GM19328 (cell line): ENCODE results near the gene ARL3.

Experiments used
- ATAC-seq: cut with Tn5 transposase; IDR thresholded peaks from one replicate; pipeline ENCODE4 v1.9.1; 2021; ENCODE audit warnings: mild to moderate bottlenecking, moderate library complexity; ENCODE audit not compliant: unreplicated experiment

ARL3 gene

DNA sequence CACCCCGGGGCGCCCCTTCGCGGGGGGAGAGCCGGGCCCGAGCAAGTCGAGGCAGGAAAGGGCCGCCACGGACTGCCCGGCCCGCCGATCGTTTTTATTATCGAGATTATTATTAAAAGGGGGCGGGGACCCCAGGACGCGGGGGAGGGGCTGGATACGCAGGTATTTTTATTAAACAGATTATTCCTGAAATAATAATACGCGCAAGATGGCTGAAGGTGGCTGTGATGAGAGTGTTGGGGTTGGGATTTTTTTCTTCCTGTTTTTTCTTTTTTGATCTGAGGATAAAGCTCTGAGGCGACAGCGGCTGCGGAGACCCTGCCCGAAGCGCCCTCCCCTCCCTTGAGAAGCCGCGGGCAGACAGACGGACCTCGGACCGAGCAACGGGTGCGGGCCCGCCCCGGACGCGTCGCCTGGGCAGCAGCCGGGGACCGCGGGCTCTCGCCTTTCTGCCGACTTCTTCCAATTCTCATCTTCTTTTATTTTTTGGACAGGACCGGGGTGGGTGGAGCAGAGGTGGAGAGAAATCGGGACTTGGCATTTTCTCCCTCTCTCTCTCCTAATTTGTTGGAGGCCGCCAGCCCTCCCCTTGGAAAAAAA lies 71.4 kb downstream of the ARL3 start:
- ATAC-seq = no peak

DNA sequence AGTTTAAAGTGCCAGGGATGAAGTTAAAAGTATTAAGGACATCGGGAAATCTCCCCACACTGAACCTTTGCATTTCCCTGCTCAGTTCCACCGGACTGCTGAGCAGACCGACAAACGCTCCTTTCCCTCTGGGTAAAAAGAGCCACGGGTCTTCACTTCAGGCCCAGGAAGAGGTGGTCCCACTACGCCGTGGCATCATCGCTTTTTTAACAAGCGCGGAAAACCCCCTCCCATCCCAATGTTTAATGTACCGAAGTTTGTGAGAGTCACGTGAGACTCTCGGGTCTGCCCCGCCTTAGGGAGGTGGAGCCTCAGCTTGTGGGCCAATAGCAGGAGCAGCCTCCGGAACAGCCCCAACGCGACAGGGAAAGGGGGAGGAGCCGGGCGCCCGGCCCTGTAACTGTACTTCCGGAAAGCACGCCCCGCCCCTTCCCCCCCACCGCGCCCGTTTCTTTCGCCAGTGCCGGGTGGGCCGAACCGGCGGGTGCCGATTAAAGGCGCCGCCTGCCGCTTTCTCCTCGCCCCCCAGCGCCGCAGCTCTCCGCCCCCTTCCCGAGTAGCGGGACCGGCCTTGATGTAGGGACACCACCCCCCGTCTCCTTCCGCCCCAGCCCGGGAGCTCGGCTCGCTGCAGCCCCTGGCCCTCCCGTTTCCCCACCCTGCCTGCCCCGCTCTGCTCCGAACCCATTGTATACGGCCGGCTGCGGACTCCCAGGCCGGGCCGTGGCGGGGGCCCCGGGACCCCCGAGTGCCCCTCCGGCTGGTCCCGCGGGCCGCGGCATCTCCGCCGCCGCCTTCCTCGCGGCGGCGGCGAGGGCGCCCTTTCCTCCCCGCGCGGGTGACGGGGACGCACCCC lies 72.1 kb downstream of the ARL3 start:
- peak; percentile 44 for ATAC-seq

DNA sequence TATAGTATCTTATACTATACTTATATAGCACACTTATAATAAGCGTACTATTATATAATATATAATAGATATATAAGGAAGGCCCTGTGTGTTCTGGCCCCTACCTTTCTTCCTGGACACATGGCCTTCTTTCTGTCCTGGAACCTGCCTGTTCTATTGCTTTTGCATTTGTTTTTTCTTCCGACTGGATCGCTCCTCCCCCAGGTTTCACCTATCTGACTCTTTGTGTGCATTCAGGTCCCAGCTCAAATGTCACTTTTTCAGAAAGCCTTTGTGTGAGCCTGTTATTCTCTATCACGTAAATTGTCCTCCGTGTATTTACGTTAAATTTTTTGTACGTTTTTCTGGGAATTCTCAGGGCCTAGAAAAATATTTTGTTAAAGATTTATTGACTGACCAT lies 72.8 kb downstream of the ARL3 start:
- no peak for ATAC-seq

DNA sequence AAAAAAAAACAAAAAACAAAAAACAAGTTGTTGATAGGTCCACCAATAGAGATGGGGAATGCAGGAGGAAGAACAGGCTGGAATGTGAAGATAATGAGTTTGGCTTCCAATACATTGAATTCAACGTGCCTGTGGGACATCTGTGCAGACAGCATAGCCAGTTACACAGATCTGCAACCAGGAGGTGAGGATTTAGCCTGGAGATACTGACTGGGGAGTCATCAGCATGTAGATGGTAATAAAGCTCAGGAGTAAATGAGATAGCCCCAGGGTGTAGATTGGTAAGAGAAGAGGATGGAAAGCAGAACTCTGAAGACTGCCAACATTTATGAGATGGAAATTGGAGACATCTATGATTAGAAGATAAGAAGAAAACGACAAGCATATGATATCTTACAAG lies 74.7 kb downstream of the ARL3 start:
- ATAC-seq = no peak

DNA sequence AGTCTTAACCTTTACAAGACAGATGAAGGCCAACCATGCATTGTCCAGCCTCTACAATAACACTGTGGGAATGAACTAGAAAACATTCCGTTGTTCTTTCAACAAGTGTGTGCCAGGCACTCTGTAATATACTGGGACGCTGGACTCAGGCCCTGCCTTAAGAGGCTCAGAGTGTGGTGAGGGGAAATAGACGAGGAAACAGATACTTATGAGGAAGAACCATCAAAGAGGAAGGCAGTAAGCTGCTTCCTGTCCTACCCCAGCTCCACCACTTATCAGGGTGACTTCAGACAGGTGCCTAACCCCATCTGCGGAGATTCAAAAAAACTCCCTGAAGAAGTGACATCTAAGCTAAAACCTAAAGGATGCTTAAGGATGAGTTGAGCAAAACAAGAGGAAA lies 78.8 kb downstream of the ARL3 start:
- no peak for ATAC-seq

DNA sequence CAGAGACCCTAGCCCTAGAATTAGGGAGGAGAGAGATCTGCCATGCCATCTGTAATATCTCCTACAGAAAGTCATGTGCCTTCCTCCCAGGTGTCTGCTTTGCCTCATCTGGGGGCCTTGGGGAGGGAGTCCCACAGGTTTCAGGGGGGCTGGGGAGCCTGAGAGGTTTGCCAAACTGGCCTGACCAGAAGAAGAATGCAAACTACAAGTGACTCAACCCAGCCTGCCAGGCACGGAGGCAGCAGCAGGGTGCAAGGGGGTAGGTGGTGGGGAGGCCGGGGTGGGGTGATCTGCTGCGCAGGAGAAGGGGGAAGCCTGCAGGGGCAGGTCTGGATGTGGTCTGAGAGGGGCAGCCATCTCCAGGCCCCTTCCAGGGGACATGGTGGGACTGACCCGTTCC lies 79.5 kb downstream of the ARL3 start:
- no peak for ATAC-seq

DNA sequence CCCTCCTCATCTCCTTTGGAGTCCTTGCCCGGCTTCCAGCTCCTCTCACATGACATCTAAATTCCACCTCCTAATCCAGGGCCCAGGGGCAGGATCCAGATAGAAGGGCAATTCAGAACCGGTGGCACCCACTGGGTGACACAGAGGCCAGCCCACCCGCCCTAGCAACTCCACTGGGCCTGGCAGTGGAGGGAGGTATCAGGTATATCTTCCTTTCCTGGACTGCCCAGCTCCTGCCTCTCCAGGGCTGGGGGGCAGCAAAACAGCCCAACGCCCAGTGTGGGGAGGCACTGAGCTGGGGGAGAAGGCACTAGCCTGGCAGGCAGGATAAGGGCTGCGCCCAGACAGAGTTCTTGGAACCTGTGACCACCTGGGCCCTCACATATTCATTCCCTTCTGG lies 80.3 kb downstream of the ARL3 start:
- no peak for ATAC-seq

DNA sequence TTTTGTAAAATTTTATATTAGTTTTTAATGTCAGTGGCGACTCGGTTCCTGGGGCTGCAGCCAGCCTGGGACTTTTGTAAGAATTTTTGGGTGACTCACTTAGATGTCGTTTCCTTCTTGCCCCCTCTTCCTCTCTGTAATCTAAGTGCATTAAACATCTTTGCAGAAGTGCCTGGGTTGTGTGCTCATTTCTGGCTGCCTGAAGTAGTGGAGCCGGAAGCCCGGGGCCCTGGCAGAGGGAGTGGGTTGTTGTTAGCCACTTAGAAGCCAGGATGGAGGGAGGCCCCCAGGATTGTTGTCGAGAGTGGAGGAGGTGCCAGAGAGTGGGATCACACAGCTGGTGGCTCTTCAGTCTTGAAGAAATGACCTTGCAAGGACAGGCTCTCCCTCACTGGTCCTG lies 80.9 kb downstream of the ARL3 start:
- no peak for ATAC-seq

DNA sequence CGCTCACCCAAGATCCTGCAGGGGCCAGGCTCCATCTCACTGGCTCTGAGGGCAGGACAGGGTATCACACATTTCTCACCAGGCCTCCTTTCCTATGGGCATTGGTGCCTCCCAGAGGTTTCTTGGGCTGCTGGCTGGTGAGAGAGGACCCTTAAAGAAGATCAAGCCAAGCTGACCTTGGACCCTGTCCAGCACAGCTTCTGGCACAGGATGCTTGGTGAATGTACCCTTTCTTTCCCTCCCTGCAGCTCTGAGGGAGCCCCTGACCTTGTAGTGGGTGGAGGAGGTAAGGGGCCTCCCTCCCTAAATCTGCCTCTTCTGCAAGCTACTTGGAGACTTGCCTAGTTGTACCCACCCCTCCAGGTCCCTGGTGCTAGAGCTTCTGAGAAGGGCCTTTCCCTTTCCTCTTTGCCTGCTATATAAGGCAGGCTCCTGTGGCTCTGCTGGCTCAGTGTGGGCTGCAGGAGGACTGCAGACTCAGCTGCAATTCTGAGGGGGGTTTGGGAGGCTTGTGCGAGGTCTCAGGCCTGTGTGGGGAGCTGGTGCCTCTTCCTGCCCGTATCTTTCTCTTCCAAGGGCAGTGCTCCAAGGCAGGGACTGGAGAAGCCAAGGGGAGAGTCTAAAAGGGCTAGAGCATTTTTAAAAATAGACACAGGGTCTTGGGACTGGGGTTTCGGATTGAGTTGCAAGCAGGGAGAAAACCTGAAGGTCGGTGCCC lies 81.6 kb downstream of the ARL3 start:
- no peak for ATAC-seq

DNA sequence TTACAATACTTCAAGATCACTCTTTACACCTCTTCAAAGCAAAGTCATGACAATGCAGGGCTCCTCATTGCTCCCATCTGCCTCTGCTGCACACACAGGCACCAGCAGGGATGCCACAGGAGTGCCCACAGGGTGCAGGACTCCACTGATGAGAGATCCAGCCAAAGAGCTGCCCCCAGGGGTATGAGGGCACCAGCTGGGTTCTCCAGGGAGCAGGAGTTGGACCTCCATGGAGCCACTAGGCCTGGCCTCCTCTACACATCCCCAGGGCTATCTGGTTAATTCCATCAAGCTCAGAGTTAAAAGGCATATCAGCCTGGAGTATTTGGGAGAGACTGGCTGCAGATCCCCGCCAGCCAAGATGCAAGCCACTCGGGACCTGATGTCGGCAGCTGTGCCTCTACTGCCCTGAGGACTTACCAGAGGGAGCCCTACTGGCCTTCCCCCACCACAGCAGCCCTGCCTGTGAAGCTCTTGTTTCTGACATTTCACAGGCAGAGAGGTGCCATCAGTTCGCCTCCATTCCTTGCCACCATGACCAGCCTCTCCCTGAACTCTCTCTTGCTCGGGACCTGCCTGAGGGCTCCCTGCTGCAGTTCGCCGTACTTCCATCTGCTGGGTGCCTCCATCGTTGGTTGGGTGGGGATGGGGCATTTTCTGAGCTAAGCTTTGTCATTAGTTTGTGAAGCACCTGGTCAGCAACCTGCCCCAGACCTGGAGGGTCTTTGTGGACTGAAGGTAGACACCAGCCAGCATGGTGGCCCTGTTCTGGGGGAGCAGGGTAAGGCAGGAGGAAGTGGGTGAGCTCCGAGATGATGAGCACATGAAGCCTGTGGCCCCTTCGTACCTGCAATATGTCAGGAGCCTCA lies 82.4 kb downstream of the ARL3 start:
- no peak for ATAC-seq

DNA sequence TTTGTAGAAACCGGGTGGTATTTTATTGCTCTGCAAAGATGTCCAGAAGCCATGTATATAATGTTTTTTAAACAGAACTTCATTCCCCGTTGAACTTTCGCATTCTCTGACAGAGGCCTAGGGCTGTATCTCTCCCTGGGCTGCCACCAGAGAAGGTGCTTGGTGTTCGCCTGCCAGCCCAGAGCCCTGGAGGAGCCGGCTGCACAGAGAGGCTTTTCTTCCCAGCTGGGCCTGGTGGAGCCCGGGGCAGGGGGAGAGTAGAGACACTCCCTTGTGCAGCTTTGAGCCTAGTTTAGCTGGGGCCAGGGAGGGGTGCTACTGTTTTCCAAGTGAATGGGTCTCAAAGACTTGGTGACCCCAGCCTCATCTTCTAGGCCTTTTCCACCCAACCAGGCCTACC lies 83.5 kb downstream of the ARL3 start:
- no peak for ATAC-seq

DNA sequence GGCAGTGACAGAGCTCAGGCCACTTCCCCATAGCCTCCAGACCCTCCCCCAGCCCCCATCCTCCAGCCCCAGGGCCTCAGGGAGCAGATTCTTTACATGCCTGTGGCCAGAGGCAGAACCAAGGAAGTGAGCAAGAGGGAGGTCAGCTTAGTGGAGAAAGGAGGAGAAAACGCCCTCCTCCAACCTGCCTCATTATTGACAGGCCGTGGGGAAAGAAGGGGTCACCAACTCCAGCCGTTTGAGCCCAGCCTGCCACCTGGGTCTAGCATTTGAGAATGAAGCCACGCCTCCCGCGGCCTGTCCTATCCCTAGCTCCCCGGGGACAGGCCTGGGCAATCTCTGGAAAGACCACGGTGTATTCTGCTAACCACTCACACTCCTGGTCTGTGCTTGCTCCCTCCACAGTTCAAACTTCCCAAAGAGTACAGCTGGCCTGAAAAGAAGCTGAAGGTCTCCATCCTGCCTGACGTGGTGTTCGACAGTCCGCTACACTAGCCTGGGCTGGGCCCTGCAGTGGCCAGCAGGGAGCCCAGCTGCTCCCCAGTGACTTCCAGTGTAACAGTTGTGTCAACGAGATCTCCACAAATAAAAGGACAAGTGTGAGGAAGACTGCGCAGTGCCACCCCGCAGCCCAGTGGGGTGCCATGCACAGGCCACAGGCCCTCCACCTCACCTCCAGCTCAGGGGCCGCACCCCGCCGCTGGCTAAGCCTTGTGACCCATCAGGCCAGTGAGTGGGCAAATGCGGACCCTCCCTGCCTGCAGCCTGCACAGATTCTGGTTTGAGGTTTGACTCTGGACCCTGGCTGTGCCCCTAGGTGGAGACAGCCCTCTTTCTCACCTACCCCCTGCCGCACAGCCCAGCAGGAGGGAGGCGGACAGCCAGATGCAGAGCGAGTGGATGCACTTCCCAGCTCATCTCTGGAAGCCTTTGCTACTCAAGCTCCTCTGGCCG lies 84.3 kb downstream of the ARL3 start:
- no peak for ATAC-seq

DNA sequence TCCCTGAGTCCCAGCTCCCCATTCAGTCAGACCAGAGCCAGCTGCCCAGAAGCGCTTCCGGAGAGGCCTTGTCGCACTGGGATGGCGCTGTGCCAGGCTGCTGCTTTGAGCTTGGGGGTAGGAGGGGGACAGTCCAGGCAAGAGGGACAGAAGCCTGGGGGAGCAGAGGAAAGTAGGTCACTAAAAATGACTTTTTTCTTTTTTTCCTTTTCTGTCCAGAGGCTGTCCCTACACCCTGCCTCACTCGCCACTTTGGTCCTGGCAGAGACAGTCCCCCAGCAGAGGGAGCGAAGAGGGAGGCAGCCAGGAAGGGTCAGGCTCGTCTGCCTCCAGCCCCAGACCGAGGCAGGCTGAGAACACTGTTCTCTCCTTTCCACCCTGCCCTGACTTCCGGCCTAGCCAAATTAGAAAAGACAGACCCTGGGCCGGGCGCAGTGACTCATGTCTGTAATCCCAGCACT lies 85.7 kb downstream of the ARL3 start:
- no peak for ATAC-seq

DNA sequence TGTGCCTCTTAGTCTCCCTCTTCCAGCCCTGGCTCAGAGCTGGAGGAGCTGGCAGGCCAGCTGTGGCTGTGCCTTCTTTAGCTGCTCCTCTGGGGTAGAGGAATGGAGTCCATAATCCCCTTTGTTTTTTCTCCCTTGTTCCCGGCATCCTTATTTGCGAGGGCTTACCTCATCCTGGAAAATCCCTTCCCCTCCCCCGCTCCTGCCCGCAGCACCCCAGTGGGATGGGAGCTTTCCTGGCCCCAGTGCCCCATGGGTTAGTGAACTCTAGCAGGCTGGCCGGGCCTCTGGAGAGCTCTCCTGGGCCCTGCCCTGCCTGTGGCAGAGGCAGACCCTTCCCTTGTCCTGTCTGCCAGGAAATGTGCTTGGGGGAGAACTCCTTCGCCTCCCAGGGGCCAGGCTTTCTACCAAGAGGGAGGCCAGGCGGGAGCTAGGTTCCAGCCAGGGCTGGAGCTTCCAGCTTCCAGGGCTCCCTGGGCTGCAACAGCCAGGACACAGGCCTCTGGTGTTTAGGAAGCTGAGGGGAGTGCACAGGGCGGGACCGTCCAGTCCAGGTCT lies 86.4 kb downstream of the ARL3 start:
- ATAC-seq = no peak

DNA sequence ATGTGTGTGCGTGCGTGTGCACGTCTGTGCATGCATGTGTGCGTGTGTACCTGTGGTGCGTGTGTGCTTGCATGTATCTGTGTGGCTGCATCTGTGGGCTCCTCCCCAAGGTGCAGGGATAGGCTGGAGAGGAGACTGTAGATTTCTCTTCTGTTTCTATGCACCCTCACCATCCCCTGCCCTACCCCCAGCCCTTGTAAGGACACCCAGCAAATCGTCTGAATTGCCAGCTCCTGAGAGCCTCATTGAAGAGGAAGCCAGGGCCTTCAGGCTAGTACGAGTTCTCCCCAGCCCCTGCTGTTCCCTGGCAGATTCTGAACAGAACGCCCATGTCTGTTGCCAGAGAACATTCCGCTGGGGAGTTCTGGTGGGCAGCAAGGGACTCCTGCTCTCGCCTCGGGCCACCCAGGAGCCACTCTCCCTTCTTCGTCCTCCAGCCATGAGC lies 86.9 kb downstream of the ARL3 start:
- ATAC-seq = no peak

DNA sequence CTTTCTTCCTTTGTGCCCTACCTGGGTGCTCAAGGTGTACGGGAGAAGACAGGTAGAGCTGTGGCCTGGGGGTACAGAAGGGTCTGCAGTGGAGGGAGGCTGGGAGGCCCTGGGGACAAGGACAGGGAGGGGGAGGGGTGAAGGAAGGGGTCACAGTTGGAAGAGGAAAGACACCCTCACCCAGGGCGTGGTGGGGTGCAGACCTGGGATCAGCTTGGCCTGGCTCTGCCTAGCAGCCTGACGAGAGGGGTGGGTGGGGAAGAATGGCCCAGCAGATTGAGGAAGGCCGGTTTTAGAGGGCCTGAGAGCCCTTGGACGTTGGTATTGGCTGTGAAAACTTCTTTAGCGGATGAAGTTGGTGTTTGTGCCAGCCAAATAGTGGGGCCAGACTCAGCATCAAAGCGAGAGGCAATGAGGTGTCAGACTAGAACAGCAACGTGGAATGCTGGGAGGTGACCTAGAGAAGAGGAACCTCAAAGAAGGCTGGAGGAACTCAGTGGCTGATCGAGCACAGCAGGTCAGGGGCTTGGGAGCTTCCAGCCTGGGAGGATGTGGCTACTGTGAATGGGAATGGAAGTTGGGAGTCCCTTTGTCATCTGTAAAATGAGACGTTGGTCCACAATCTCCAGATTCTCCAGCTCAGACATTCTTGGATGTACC lies 88.0 kb downstream of the ARL3 start:
- no peak for ATAC-seq

DNA sequence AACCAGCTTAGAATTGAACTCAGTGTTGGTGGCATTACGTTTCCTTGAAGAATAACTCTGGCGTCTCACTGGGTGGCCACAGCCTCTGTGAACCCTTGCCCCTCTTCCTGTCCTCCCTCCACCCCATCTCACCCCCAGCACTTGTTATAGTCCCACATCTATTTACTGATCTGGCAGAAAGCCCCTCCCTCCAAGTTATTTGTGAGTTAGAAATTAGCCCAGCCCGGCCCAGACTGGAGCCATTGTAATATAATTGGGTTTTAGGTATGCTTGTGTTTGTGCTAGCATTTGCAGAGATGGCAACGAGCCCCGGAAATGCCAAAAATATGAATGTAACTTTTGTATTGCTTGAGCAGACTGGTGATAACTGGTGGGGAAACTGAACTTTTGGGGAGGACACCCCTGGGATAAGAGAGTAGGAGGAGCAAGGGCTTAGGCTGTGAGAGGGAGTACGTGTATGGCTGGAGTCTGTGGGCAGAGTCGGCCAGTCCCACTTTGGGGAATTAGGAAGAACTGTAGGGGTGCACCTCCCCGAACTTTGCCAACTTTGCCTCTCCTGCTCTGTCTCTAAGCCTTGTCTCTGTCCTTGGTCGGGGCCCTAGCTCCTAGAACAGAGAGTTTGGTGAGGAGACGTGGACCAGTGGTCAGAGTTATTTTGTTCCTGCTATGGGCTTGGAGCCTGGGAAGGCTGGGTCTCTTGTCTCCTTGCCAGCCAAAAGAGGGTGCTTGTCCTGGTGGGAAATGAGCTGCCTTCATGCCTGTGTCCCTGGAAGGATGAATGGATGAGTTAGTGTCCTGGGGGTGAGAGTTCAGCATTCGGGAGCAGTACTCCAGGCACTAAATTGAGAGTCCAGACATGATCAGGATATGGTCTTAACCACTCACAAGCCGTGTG lies 89.2 kb downstream of the ARL3 start:
- ATAC-seq = no peak

DNA sequence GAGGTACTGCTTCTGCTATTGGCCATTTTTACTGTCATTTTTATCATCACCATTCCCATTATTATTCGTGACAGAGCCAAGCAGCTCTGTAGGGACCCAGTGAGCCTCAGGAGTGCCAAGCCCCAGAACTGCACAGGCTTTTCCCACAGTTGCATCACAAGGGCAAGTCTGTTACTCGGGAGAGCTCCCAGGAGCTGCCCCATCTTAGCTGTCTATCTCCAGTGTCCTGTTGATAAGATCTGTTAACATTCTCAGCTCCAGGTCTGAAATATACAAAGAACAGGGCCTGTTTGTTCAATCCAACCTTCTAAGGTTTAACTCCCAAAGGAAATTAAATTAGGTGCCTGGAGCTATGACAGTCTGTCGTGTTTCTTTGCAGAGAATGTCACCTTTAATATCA lies 90.1 kb downstream of the ARL3 start:
- no peak for ATAC-seq
